Measurements from ENCODE around the gene MYBPHL.
"Not testable (repeated sequence)": the region's sequence is repeated elsewhere in the genome, so short reads cannot be mapped to it uniquely, and the experiment has no call there.

Gene MYBPHL

DNA sequence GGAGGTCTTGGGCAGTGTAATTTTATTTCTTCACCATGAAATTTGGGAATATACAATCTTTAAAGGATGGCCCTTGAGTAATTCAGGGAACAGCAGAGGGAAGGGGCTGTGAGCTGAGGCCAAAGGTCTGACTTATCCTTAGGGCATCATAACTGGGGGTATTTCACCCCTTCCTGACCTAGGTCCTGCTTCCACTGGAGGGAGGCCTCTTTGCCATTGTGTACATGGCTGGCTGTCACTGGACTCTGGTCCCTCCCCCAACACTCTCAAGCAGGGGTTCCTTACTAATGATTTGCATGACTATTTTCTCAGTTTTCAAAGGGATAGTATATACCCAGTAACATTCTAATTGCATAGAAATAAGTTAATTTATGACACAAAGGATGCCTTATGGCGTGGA is 16.7 kb downstream of the MYBPHL start:
- TF ChIP-seq KLF16 (tag by site-specific recombination; IDR thresholded peaks at IDR 0.05) (no peak), ZNF341 (tag by site-specific recombination; IDR thresholded peaks at IDR 0.05; ENCODE audit: low read depth) (0 out of 2 replicates have a peak, but pooled peaks have one; percentile 22)
- no peaks in the 10 kb centered on the region for H3K4me1 ChIP-seq (ENCODE audit: control insufficient read depth, insufficient read depth, low read length)
- H3K4me3 ChIP-seq (ENCODE audit: low read depth, low read length): no peak overlapping the region
- H3K36me3 ChIP-seq (ENCODE audit: control insufficient read depth in 2 of 2, insufficient read depth in 1 of 2, low read length in 2 of 2): no peaks in the 10 kb centered on the region
- no peaks in the 10 kb centered on the region for H3K9me3 ChIP-seq (ENCODE audit: control insufficient read depth, insufficient read depth, low read depth, low read length)
- ChIA-PET CTCF (no interaction called here), POLR2A (no interaction called here)
- H3K27ac ChIP-seq (ENCODE audit: extremely low read depth, low read depth, low read length): no peak overlapping the region

DNA sequence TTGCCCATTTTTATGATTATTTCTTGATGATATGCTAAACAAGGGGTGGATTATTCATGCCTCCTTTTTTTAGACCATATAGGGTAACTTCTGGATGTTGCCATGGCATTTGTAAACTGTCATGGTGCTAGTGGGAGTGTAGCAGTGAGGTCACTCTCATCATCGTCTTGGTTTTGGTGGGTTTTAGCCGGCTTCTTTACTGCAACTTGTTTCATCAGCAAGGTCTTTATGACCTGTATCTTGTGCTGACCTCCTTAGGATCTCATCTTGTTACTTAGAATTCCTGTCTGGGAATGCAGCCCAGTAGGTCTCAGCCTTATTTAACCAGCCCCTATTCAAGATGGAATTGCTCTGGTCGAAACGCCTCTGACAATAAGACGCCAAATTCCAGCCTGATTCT is 20.0 kb downstream of the MYBPHL start:
- H3K27ac ChIP-seq (ENCODE audit: extremely low read depth, low read depth, low read length); POLR2A ChIA-PET; H3K36me3 ChIP-seq (ENCODE audit: control insufficient read depth in 2 of 2, insufficient read depth in 1 of 2, low read length in 2 of 2); H3K4me3 ChIP-seq (ENCODE audit: low read depth, low read length); H3K9me3 ChIP-seq (ENCODE audit: control insufficient read depth, insufficient read depth, low read depth, low read length); H3K4me1 ChIP-seq (ENCODE audit: control insufficient read depth, insufficient read depth, low read length); CTCF ChIA-PET: not testable (repeated sequence)

DNA sequence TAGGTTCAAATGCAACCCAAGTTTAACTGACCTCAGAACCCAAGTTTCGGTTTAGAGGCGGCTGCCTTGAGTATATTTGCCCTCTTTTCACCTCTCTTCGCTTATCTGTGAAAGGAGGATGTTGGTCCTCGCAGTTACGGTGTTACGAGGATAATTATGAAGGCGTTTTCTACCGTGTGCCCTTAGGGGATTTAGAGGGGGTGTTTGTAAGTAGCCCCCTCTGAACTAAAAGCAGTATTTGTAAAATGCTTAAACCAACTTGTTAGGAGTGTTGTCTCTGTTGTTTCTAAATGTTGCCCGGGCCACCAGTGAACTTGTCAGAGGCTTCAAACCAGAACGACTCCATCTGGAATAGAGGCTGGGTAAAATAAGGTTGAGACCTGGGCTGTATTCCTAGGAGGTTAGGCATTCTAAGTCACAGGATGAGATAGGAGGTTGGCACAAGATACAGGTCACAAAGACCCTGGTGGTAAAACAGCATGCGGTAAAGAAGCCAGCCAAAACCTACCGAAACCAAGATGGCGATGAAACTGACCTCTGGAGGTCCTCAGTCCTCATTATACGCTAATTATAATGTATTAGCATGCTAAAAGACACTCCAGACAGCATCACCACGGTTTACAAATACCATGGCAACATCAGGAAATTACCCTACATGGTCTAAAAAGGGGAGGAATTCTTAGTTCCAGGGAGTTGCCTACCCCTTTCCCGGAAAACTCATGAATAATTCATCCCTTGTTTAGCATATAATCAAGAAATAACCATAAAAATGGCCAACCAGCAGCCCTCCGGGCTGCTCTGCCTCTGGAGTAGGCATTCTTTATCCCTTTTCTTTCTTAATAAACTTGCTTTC is 22.8 kb downstream of the MYBPHL start:
- CTCF ChIA-PET: interaction anchor here (1.7 kb wide), 1 partner anchor 248 kb away, joined by 4 read pairs; no protein-coding TSS in a partner anchor
- POLR2A ChIA-PET: interaction anchor here (1.2 to 1.9 kb wide), 3 partner anchors 24 to 184 kb away, joined by 7 to 15 read pairs (median 7); partner anchors contain the start of gene SORT1

GRCh38 chr1:109282952-109283747 is 23.7 kb downstream of the MYBPHL start, which contains the start of gene PSRC1:
TSS of gene PSRC1 (minus strand) at chr1:109283145.
- Histone ChIP-seq H3K27ac (ENCODE audit: extremely low read depth, low read depth, low read length) (peak within 1 kb of the TSS; percentile 70), H3K4me1 (ENCODE audit: control insufficient read depth, insufficient read depth, low read length) (peaks cover 3% of the 10 kb centered on the region), H3K9me3 (ENCODE audit: control insufficient read depth, insufficient read depth, low read depth, low read length) (no peaks in the 10 kb centered on the region), H3K4me3 (ENCODE audit: low read depth, low read length) (peak within 1 kb of the TSS; percentile 75), H3K36me3 (ENCODE audit: control insufficient read depth in 2 of 2, insufficient read depth in 1 of 2, low read length in 2 of 2) (peaks cover 8 to 34% of the 10 kb centered on the region in 2 experiments)
- POLR2A ChIA-PET: interaction anchor here (0.5 to 1.9 kb wide), 21 partner anchors 9 to 459 kb away, joined by 3 to 15 read pairs (median 4); partner anchors contain the start of genes CELSR2, SARS1 and SORT1
- CTCF ChIA-PET: interaction anchor here (0.7 to 2.3 kb wide), 8 partner anchors 20 to 249 kb away, joined by 3 to 17 read pairs (median 4); partner anchors contain the start of gene SORT1
- TF ChIP-seq, protein P1, sequence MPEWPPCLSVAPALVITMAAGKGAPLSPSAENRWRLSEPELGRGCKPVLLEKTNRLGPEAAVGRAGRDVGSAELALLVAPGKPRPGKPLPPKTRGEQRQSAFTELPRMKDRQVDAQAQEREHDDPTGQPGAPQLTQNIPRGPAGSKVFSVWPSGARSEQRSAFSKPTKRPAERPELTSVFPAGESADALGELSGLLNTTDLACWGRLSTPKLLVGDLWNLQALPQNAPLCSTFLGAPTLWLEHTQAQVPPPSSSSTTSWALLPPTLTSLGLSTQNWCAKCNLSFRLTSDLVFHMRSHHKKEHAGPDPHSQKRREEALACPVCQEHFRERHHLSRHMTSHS (tag by site-specific recombination; IDR thresholded peaks at IDR 0.05): no peak
- TF ChIP-seq, protein P2, sequence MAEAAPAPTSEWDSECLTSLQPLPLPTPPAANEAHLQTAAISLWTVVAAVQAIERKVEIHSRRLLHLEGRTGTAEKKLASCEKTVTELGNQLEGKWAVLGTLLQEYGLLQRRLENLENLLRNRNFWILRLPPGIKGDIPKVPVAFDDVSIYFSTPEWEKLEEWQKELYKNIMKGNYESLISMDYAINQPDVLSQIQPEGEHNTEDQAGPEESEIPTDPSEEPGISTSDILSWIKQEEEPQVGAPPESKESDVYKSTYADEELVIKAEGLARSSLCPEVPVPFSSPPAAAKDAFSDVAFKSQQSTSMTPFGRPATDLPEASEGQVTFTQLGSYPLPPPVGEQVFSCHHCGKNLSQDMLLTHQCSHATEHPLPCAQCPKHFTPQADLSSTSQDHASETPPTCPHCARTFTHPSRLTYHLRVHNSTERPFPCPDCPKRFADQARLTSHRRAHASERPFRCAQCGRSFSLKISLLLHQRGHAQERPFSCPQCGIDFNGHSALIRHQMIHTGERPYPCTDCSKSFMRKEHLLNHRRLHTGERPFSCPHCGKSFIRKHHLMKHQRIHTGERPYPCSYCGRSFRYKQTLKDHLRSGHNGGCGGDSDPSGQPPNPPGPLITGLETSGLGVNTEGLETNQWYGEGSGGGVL (tag by site-specific recombination; IDR thresholded peaks at IDR 0.05): peak; percentile 71
- no peak for TF ChIP-seq SALL2 (tag by site-specific recombination; IDR thresholded peaks at IDR 0.05; ENCODE audit: borderline replicate concordance)
- 0 out of 2 replicates have a peak, but pooled peaks have one; percentile 31 for TF ChIP-seq ZIC2 (tag by site-specific recombination; IDR thresholded peaks at IDR 0.05)
- TF ChIP-seq, protein P3, sequence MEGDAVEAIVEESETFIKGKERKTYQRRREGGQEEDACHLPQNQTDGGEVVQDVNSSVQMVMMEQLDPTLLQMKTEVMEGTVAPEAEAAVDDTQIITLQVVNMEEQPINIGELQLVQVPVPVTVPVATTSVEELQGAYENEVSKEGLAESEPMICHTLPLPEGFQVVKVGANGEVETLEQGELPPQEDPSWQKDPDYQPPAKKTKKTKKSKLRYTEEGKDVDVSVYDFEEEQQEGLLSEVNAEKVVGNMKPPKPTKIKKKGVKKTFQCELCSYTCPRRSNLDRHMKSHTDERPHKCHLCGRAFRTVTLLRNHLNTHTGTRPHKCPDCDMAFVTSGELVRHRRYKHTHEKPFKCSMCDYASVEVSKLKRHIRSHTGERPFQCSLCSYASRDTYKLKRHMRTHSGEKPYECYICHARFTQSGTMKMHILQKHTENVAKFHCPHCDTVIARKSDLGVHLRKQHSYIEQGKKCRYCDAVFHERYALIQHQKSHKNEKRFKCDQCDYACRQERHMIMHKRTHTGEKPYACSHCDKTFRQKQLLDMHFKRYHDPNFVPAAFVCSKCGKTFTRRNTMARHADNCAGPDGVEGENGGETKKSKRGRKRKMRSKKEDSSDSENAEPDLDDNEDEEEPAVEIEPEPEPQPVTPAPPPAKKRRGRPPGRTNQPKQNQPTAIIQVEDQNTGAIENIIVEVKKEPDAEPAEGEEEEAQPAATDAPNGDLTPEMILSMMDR (tag by site-specific recombination; IDR thresholded peaks at IDR 0.05): peak; percentile 18; the same call in 1 of the 2 replicates
- TF ChIP-seq, protein P4, sequence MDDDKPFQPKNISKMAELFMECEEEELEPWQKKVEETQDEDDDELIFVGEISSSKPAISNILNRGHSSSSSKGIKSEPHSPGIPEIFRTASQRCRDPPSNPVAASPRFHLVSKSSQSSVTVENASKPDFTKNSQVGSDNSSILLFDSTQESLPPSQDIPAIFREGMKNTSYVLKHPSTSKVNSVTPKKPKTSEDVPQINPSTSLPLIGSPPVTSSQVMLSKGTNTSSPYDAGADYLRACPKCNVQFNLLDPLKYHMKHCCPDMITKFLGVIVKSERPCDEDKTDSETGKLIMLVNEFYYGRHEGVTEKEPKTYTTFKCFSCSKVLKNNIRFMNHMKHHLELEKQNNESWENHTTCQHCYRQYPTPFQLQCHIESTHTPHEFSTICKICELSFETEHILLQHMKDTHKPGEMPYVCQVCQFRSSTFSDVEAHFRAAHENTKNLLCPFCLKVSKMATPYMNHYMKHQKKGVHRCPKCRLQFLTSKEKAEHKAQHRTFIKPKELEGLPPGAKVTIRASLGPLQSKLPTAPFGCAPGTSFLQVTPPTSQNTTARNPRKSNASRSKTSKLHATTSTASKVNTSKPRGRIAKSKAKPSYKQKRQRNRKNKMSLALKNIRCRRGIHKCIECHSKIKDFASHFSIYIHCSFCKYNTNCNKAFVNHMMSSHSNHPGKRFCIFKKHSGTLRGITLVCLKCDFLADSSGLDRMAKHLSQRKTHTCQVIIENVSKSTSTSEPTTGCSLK (tag by site-specific recombination; IDR thresholded peaks at IDR 0.05): no peak
- peak; percentile 94 for TF ChIP-seq ELK4 (IDR thresholded peaks at IDR 0.05; ENCODE audit: borderline replicate concordance, low read depth, low read length)
- peak; percentile 28; the same call in 1 of the 2 replicates for TF ChIP-seq ZNF394 (tag by site-specific recombination; IDR thresholded peaks at IDR 0.05; ENCODE audit: borderline replicate concordance)
- TF ChIP-seq ZNF362 (tag by site-specific recombination; IDR thresholded peaks at IDR 0.05): no peak
- TF ChIP-seq ZFHX2 (tag by site-specific recombination; conservative IDR thresholded peaks at IDR 0.05): peak; percentile 61; the same call in 1 of the 2 replicates

More for the DNA sequence above, 22.8 kb downstream of the MYBPHL start:
- Histone ChIP-seq H3K27ac (ENCODE audit: extremely low read depth, low read depth, low read length) (peak overlapping the region; percentile 70), H3K4me1 (ENCODE audit: control insufficient read depth, insufficient read depth, low read length) (peaks cover 3% of the 10 kb centered on the region), H3K36me3 (ENCODE audit: control insufficient read depth in 2 of 2, insufficient read depth in 1 of 2, low read length in 2 of 2) (peaks cover 4 to 27% of the 10 kb centered on the region in 2 experiments), H3K9me3 (ENCODE audit: control insufficient read depth, insufficient read depth, low read depth, low read length) (no peaks in the 10 kb centered on the region), H3K4me3 (ENCODE audit: low read depth, low read length) (peak overlapping the region; percentile 75)
- TF ChIP-seq ZNF335 (tag by site-specific recombination; conservative IDR thresholded peaks at IDR 0.05) (peak; percentile 27), ZNF366 (tag by site-specific recombination; conservative IDR thresholded peaks at IDR 0.05) (no peak)

All from HEK293 (cell line).